Measurements from ENCODE around the gene ASIC2. TPM values are rescaled to one million over a fixed set of nuclear protein-coding genes. Genes with fewer than 3 reads are reported as not detected.

The ASIC2 gene
- total RNA-seq, 2 donors from 2014 or later = 0.48 to 1.3 TPM

DNA sequence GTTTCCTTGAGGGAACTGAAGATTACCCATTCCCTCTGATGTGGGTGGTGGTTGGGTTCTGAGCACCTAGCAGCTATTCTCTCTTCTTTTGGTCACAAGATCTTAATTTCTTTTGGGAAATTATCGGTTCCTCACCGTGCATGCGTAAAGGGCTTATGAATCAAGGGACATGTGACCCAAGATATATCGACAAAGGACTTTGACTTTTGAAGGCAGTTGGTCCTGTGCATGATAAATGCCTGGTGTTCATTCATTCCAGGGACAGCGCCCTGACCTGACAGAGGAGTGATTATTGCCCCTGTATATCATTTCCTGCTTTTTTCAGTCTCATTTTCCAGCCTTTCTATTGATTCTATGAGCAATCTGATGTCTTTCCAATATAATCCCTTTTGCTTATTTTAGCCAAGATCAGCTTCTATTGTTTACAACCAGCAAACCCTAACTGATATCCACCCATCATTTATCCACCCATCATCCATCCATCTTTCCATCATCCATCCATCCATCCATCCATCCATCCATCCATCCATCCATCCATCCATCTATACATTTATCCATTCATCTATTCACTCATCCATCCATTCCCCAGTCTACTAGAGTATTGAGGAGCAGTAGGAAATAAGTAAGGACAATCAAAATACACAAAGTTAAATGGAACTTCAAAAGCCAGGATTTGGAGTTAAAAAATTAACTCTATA is 25.1 kb downstream of the ASIC2 start:
- no peaks in the 10 kb centered on the region for H3K27me3 ChIP-seq
- no peaks in the 10 kb centered on the region for H3K9me3 ChIP-seq
- intact Hi-C loops (cut with DNase I) = no loop called here
- no peaks in the 10 kb centered on the region for H3K4me1 ChIP-seq
- no peak overlapping the region for H3K27ac ChIP-seq
- H3K36me3 ChIP-seq = no peaks in the 10 kb centered on the region
- no peak for DNase-seq
- no peak overlapping the region for H3K9ac ChIP-seq (ENCODE audit: low read depth in 2 of 2, low read length in 2 of 2)
- TF ChIP-seq, protein P1, sequence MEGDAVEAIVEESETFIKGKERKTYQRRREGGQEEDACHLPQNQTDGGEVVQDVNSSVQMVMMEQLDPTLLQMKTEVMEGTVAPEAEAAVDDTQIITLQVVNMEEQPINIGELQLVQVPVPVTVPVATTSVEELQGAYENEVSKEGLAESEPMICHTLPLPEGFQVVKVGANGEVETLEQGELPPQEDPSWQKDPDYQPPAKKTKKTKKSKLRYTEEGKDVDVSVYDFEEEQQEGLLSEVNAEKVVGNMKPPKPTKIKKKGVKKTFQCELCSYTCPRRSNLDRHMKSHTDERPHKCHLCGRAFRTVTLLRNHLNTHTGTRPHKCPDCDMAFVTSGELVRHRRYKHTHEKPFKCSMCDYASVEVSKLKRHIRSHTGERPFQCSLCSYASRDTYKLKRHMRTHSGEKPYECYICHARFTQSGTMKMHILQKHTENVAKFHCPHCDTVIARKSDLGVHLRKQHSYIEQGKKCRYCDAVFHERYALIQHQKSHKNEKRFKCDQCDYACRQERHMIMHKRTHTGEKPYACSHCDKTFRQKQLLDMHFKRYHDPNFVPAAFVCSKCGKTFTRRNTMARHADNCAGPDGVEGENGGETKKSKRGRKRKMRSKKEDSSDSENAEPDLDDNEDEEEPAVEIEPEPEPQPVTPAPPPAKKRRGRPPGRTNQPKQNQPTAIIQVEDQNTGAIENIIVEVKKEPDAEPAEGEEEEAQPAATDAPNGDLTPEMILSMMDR (IDR thresholded peaks at IDR 0.05) = no peak
- H3K4me3 ChIP-seq = no peak overlapping the region

DNA sequence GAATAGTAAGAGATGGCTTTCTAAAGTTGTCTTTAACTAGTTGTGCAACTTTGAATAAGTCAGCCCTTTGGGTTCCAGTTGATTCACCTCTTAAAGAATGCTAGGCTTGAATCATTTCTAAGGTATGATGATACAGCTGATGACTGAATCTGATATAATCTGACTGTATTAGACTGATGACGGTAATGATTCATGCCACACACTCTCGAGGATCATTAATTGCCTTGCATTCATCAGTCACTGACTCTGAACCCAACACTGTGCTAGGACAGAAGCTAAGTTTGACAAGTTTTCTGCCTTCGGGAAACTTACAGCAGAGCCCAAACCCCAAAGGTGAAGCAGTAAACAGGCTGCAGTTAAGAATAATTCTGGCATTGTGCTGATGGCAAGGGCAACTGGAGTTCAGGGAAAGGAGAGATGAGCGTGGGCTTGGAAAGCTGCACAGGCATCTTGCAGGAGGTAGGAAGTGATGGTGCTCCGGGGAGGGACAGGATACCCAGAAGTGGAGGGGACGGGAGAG is 25.8 kb downstream of the ASIC2 start:
- TF ChIP-seq, protein P1 (IDR thresholded peaks at IDR 0.05) = no peak
- H3K9me3 ChIP-seq = no peaks in the 10 kb centered on the region
- no peaks in the 10 kb centered on the region for H3K36me3 ChIP-seq
- no peaks in the 10 kb centered on the region for H3K27me3 ChIP-seq
- no peak overlapping the region for H3K4me3 ChIP-seq
- no peak overlapping the region for H3K9ac ChIP-seq (ENCODE audit: low read depth in 2 of 2, low read length in 2 of 2)
- H3K4me1 ChIP-seq = no peaks in the 10 kb centered on the region
- no peak overlapping the region for H3K27ac ChIP-seq
- DNase-seq = no peak
- intact Hi-C loops (cut with DNase I) = no loop called here

DNA sequence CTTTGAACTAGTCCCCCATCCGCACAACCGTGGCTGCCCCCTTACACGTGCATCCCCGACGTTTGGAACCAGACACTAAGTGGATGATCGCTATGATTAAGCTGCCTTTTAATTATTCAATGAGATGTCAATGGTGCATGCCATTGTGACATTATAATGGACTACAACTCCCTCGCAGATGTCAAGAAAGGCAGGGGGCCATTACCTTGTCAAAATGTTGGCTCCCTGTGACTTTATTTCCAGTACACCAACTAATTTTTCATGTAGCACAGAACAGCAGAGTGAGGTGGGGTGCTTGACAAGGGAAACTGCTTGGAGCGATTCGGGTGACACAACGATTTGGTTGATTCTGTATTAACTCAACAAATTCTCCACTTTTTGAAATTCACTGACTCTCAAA is 26.5 kb downstream of the ASIC2 start:
- Histone ChIP-seq H3K27me3 (no peaks in the 10 kb centered on the region), H3K9me3 (no peaks in the 10 kb centered on the region), H3K4me1 (no peaks in the 10 kb centered on the region), H3K27ac (no peak overlapping the region), H3K9ac (ENCODE audit: low read depth in 2 of 2, low read length in 2 of 2) (no peak overlapping the region), H3K36me3 (no peaks in the 10 kb centered on the region), H3K4me3 (no peak overlapping the region)
- TF ChIP-seq, protein P1 (IDR thresholded peaks at IDR 0.05) = no peak
- intact Hi-C loops (cut with DNase I) = no loop called here
- DNase-seq = no peak

DNA sequence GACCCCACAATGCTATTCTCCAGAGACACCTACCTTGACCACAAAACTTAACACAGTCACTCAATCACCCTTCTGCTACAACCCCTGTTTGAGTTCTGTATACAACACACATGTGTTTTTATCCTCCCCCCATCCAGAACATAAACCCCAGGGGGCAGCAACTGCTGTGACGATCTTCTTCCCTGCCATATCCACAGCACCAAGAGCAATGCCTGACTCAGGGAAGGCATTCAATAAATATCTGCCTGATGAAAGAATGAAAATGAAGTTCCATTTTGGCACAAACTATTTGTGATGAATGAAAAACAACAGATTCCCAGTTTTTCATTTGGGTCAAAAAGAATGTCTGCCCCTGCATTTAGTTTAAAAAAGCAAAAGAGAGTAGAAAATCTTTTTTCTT is 27.0 kb downstream of the ASIC2 start:
- no peaks in the 10 kb centered on the region for H3K4me1 ChIP-seq
- no peak overlapping the region for H3K9ac ChIP-seq (ENCODE audit: low read depth in 2 of 2, low read length in 2 of 2)
- TF ChIP-seq, protein P1 (IDR thresholded peaks at IDR 0.05) = no peak
- no peak overlapping the region for H3K4me3 ChIP-seq
- intact Hi-C loops (cut with DNase I) = no loop called here
- H3K9me3 ChIP-seq = no peaks in the 10 kb centered on the region
- no peaks in the 10 kb centered on the region for H3K27me3 ChIP-seq
- no peaks in the 10 kb centered on the region for H3K36me3 ChIP-seq
- no peak overlapping the region for H3K27ac ChIP-seq
- no peak for DNase-seq

DNA sequence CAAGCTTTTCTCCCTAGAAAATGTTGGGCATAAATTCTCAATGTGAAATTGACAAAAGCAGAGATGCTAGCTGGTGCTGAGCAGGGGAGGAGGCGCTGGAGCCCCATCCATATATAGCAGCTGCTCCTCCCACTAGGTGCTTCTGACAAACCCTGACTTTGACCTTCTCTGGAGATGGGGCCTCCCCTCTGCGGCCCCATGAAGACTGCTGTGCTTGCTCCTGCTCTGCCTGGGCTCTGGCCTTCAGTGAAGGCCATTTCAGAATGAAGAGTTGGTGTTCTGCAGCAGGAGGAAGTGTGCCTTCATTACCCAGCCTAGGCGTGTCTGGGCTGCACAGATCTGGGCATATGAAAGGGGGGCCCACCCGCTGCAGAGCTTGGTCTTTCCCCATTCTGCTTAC is 29.7 kb downstream of the ASIC2 start:
- Histone ChIP-seq H3K27me3 (no peaks in the 10 kb centered on the region), H3K4me1 (no peaks in the 10 kb centered on the region), H3K9ac (ENCODE audit: low read depth in 2 of 2, low read length in 2 of 2) (no peak overlapping the region), H3K9me3 (no peaks in the 10 kb centered on the region), H3K27ac (no peak overlapping the region), H3K4me3 (no peak overlapping the region), H3K36me3 (no peaks in the 10 kb centered on the region)
- no peak for DNase-seq
- TF ChIP-seq, protein P1 (IDR thresholded peaks at IDR 0.05) = no peak
- intact Hi-C loops (cut with DNase I) = no loop called here
